Uterus (tissue), 4 donors: ENCODE results near the gene ADH5. TPM values are rescaled to one million over a fixed set of nuclear protein-coding genes. Genes with fewer than 3 reads are reported as not detected.
"Not testable (repeated sequence)": the region's sequence is repeated elsewhere in the genome, so short reads cannot be mapped to it uniquely, and the experiment has no call there.

Experiments used
- DNase-seq, 2 donors: peaks; one replicate each; pipeline ENCODE4 v3.0.0-alpha.2; 2019 to 2020
- H3K27ac ChIP-seq, 2 donors: fragments of 200-600 bp; sonication (generic); 1 replicate in 1 of 2; 2 replicates in 1 of 2; pipeline ENCODE4 v1.5.1; 2016 to 2018
- H3K27me3 ChIP-seq, 2 donors: fragments of 200-600 bp; sonication (generic); one replicate each; pipeline ENCODE4 v1.5.1; 2018 to 2019; ENCODE audit warnings: control low read depth in 1 of 2
- H3K36me3 ChIP-seq, 2 donors: fragments of 200-600 bp; sonication (generic); one replicate each; pipeline ENCODE4 v1.5.1; 2019; ENCODE audit warnings: control low read depth in 1 of 2
- H3K4me1 ChIP-seq, 2 donors: fragments of 200-600 bp; sonication (generic); one replicate each; pipeline ENCODE4 v1.5.1; 2018 to 2019; ENCODE audit warnings: control low read depth in 1 of 2
- H3K4me3 ChIP-seq, 2 donors: fragments of 200-600 bp; sonication (generic); 1 replicate in 1 of 2; 2 replicates in 1 of 2; pipeline ENCODE4 v1.5.1; 2018 to 2019; ENCODE audit warnings: mild to moderate bottlenecking in 1 of 2
- H3K9me3 ChIP-seq, 2 donors: fragments of 200-600 bp; sonication (generic); one replicate each; pipeline ENCODE4 v1.5.1; 2019; ENCODE audit warnings: control low read depth in 1 of 2
- POLR2A ChIP-seq, 2 donors: fragments of 450-650 bp; IDR thresholded peaks; one replicate each; pipeline ENCODE4 v1.6.1; 2016; ENCODE audit warnings: antibody characterized with exemption in 2 of 2, mild to moderate bottlenecking in 1 of 2, moderate library complexity in 1 of 2
- intact Hi-C: fragments of 100-400 bp; cut with DNase I; formaldehyde crosslinking; loops from one replicate; pipeline ENCODE4 v1.15.1; 2023; ENCODE audit warnings: low total_unique reads
- total RNA-seq, 4 donors: library from RNA; depleted of rRNA in 3 of 4; stranded (reverse); fragments of >200 nt in 3 of 4; gene quantifications; one replicate each; pipeline versions ENCODE4 v1.1.0 to v1.2.4, GENCODE V29; 2014 to 2023
- TF ChIP-seq, protein P1 (sequence below), 4 experiments: fragments of 200-600 bp in 2 of 4; fragments of 450-650 bp in 2 of 4; sonication (generic) in 2 of 4; IDR thresholded peaks; one replicate each; pipeline ENCODE4 v1.5.1; 2016 to 2019; ENCODE audit warnings: antibody characterized with exemption in 4 of 4, mild to moderate bottlenecking in 2 of 4, moderate library complexity in 1 of 4
- donor health status: DM: yes; HTN: yes; CAD: no.

Gene ADH5
- total RNA-seq, 4 donors from 2014 or later: 140 to 195 (median 175) TPM

DNA sequence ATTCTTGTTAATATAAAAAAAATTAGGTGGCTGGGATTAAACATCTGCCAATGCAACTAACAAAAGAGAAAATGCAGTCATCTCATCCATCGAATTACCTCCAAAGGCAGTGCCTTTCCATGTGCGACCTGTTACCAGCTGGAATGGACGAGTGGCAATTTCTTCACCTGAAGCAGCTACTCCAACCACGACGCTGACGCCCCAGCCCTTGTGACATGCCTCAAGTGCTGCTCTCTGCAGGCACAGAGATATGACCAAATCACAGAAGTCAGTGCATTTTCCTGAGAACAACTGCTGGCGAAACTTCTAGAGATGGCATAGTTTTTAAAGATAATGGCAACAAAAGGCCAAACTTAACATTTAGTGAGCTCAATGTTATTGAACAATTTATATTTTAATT, 13.8 kb downstream of the ADH5 start:
- no peaks in the 10 kb centered on the region for H3K27me3 ChIP-seq
- H3K4me3 ChIP-seq: no peak overlapping the region
- no peak for DNase-seq
- H3K36me3 ChIP-seq: no peaks in the 10 kb centered on the region
- H3K4me1 ChIP-seq: no peaks in the 10 kb centered on the region
- no peaks in the 10 kb centered on the region for H3K9me3 ChIP-seq
- intact Hi-C loops: no loop called here
- TF ChIP-seq, protein P1, sequence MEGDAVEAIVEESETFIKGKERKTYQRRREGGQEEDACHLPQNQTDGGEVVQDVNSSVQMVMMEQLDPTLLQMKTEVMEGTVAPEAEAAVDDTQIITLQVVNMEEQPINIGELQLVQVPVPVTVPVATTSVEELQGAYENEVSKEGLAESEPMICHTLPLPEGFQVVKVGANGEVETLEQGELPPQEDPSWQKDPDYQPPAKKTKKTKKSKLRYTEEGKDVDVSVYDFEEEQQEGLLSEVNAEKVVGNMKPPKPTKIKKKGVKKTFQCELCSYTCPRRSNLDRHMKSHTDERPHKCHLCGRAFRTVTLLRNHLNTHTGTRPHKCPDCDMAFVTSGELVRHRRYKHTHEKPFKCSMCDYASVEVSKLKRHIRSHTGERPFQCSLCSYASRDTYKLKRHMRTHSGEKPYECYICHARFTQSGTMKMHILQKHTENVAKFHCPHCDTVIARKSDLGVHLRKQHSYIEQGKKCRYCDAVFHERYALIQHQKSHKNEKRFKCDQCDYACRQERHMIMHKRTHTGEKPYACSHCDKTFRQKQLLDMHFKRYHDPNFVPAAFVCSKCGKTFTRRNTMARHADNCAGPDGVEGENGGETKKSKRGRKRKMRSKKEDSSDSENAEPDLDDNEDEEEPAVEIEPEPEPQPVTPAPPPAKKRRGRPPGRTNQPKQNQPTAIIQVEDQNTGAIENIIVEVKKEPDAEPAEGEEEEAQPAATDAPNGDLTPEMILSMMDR (IDR thresholded peaks at IDR 0.05): no peak
- no peak for TF ChIP-seq POLR2A (IDR thresholded peaks at IDR 0.05)
- no peak overlapping the region for H3K27ac ChIP-seq

DNA sequence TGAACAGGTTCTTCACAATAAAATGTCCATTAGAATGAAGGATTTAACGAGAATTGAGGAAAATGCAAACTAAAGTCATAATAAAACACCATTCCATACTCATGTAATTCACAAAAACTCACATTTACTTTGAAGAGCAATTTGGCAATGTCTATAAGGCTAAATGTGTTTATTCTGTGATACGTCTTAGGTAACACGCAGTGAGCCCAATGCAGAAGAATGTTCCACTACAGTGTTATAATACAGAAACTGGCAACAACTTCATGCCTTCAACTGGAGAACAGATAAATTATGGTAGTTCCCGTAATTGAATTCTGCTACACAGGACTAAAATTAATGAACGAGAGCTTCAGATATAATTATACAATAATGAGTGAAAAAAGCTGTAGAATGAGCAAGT, 17.4 kb downstream of the ADH5 start:
- Histone ChIP-seq H3K27me3 (no peaks in the 10 kb centered on the region), H3K27ac (peak overlapping the region; percentile 41 to 59), H3K4me1 (no peaks in the 10 kb centered on the region), H3K4me3 (no peak overlapping the region), H3K36me3 (no peaks in the 10 kb centered on the region), H3K9me3 (no peaks in the 10 kb centered on the region)
- no peak for TF ChIP-seq POLR2A (IDR thresholded peaks at IDR 0.05)
- TF ChIP-seq, protein P1 (IDR thresholded peaks at IDR 0.05): no peak
- intact Hi-C loops: no loop called here
- no peak for DNase-seq

- Histone ChIP-seq H3K4me1 (no peaks in the 10 kb centered on the region), H3K36me3 (no peaks in the 10 kb centered on the region), H3K27me3 (no peaks in the 10 kb centered on the region), H3K4me3 (no peak overlapping the region), H3K27ac (no peak overlapping the region), H3K9me3 (no peaks in the 10 kb centered on the region)
- intact Hi-C loops: no loop called here
- TF ChIP-seq, protein P1 (IDR thresholded peaks at IDR 0.05): no peak
- TF ChIP-seq POLR2A (IDR thresholded peaks at IDR 0.05): no peak
- DNase-seq: no peak
Measured at GRCh38 chr4:99067617-99068016, 21.0 kb downstream of the ADH5 start.

- H3K9me3 ChIP-seq, H3K4me1 ChIP-seq, intact Hi-C loops, H3K36me3 ChIP-seq, H3K4me3 ChIP-seq, H3K27ac ChIP-seq, H3K27me3 ChIP-seq, DNase-seq: not testable (repeated sequence)
Measured at GRCh38 chr4:99065521-99065920, 23.1 kb downstream of the ADH5 start.

GRCh38 chr4:99062120-99062519, 26.5 kb downstream of the ADH5 start:
- intact Hi-C loops: no loop called here
- no peaks in the 10 kb centered on the region for H3K9me3 ChIP-seq
- H3K36me3 ChIP-seq: no peaks in the 10 kb centered on the region
- no peaks in the 10 kb centered on the region for H3K4me1 ChIP-seq
- DNase-seq: no peak
- TF ChIP-seq POLR2A (IDR thresholded peaks at IDR 0.05): no peak
- H3K4me3 ChIP-seq: no peak overlapping the region
- H3K27me3 ChIP-seq: no peaks in the 10 kb centered on the region
- H3K27ac ChIP-seq: no peak overlapping the region

- TF ChIP-seq POLR2A (IDR thresholded peaks at IDR 0.05): no peak
- TF ChIP-seq, protein P1 (IDR thresholded peaks at IDR 0.05): no peak
- Histone ChIP-seq H3K36me3 (no peaks in the 10 kb centered on the region), H3K4me1 (no peaks in the 10 kb centered on the region), H3K9me3 (no peaks in the 10 kb centered on the region), H3K4me3 (no peak overlapping the region), H3K27ac (no peak overlapping the region), H3K27me3 (no peaks in the 10 kb centered on the region)
- intact Hi-C loops: no loop called here
- no peak for DNase-seq
Measured at GRCh38 chr4:99061048-99061700, 27.4 kb downstream of the ADH5 start.
